Heart left ventricle (tissue), 13 donors: ENCODE results near the gene RNU1-2.

Experiments
- CTCF ChIP-seq, 12 donors: fragments of 200-600 bp; sonication (generic) in 4 of 12; IDR thresholded peaks; one replicate each; pipeline versions ENCODE4 v1.5.0 to v1.8.0; 2018 to 2022; ENCODE audit warnings: antibody characterized with exemption in 12 of 12, mild to moderate bottlenecking in 5 of 12
- POLR2A ChIP-seq, 2 donors: fragments of 450-650 bp; IDR thresholded peaks; one replicate each; pipeline ENCODE4 v1.6.1; 2017; ENCODE audit warnings: antibody characterized with exemption in 2 of 2, mild to moderate bottlenecking in 2 of 2, moderate library complexity in 2 of 2
- donor health status: ischemic (EF 13 %, LVEDD 7.1; RV severe dilation, severe dysfunction).
- donor health status: DM: no; HTN: yes; CAD: no.
- donor health status: DM: no; HTN: no; CAD: no.
- donor health status: ischemic (EF 25% LVEDD 6.9; RV normal size, moderate dysfunction).
- donor health status: ischemic (EF 25% LVEDD 5.7; RV mildly dilated, moderate dysfunction).
- donor health status: ischemic (EF 35%, LVEDD 5.7; RV mildly dilated, moderate dysfunction).
- donor health status: nonischemic (EF 11% LVEDD 7.7; RV severe dilation, severe dysfunction).
- donor health status: DM: yes; HTN: yes; CAD: no.
- donor health status: PGD.
- donor health status: ischemic (EF 29% LVEDD 5.4; RV normal size, mild dysfunction).
- donor health status: nonischemic (EF 23%, LVEDD 6.1; RV moderate dilation, normal function).

- TF ChIP-seq POLR2A (IDR thresholded peaks at IDR 0.05) (no peak), CTCF (IDR thresholded peaks at IDR 0.05) (no peak)
These were observed 28.6 kb downstream of the RNU1-2 start for GRCh38 chr1:16924216-16924918.
